Fibroblast of villous mesenchyme (primary cell): ENCODE measurements around the gene PRDM12. TPM values are rescaled to one million over a fixed set of nuclear protein-coding genes. Genes with fewer than 3 reads are reported as not detected.

Source experiments
- DNase-seq: peaks from one replicate; pipeline ENCODE4 v3.0.0-alpha.2; 2010; ENCODE audit warnings: low read depth
- H3K4me3 ChIP-seq: 2 replicates; pipeline ENCODE4 v1.5.1; 2011; ENCODE audit warnings: low read depth, mild to moderate bottlenecking, low read length
- total RNA-seq: library from RNA; depleted of rRNA; stranded (reverse); fragments of >200 nt; gene quantifications from 2 replicates; pipeline ENCODE4 v1.2.3, GENCODE V29; 2012
- TF ChIP-seq, protein P1 (sequence below): IDR thresholded peaks from 2 replicates; pipeline ENCODE4 v1.5.1; 2012; ENCODE audit warnings: low read depth, mild to moderate bottlenecking, low read length; ENCODE audit not compliant: insufficient read depth

PRDM12 gene
- total RNA-seq, 1 donor = not detected

DNA sequence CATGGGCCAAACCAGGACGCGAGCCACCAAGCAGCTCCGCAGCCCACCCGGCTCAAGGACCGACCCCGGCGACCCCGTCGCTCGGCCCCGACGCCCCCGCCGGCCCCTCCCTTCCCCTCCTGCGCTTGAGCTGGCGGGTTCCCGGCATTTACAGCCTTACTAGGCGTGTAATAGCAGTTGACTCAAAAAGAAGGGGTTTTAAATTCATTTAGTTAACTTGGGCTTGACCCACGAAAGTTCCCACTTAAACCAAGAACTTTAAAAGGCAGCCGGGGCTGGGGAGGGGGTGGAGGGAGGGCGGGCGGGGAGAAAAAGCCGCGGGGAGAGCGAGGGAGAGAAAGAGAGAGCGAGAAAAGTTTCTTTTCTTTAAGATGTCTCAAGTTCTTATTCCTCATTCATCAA lies 636 bp downstream of the PRDM12 start:
- DNase-seq = no peak
- TF ChIP-seq, protein P1, sequence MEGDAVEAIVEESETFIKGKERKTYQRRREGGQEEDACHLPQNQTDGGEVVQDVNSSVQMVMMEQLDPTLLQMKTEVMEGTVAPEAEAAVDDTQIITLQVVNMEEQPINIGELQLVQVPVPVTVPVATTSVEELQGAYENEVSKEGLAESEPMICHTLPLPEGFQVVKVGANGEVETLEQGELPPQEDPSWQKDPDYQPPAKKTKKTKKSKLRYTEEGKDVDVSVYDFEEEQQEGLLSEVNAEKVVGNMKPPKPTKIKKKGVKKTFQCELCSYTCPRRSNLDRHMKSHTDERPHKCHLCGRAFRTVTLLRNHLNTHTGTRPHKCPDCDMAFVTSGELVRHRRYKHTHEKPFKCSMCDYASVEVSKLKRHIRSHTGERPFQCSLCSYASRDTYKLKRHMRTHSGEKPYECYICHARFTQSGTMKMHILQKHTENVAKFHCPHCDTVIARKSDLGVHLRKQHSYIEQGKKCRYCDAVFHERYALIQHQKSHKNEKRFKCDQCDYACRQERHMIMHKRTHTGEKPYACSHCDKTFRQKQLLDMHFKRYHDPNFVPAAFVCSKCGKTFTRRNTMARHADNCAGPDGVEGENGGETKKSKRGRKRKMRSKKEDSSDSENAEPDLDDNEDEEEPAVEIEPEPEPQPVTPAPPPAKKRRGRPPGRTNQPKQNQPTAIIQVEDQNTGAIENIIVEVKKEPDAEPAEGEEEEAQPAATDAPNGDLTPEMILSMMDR = no peak

DNA sequence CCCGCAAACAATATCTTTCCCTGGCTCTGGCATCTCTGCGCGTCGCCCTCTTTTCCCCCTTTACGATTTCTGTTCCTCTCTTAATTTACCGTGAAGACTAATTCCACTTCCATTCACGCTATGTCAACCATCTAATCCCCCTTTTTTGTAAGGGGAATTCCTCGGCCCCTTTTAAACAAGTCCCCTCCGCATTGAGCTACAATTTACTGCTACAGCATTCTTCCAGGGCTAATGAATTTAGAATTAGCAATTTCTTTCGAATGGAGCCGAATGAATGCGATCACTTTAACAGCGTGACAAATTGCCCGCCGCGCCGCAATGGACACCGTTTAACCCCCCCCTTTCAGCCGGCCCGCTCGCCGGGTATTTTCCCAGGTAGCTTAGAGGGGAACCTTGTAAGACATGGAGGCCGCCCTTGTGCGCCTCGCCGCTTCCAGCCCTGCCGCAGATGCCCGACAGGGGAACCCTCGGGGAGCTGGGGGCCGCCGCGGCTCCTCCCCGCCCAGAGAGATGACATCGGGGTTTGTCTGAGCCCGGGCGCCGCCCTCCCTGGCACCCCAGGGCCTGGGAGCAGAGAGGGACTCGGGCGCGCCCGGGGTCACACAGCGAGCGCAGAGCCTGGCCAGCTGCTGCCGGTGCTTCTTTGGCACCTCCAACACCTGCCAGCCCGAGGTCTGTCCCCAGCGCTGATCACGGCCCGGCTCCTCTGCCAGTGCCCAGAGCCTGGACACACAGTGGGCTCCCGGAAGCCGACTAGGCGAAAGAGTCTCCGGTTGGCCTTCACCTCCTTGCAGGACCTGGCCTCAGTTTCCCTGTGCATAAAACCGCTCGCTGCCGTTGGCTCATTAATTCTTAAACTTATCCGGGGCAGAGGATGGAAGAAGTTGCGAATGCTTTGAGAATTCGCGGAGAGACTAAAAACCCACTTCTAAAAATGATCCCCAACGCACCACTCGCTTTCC lies 1.3 kb downstream of the PRDM12 start:
- DNase-seq = no peak
- H3K4me3 ChIP-seq = no peak overlapping the region
- TF ChIP-seq, protein P1 = no peak

More for the DNA sequence above, 636 bp downstream of the PRDM12 start:
- no peak overlapping the region for H3K4me3 ChIP-seq

DNA sequence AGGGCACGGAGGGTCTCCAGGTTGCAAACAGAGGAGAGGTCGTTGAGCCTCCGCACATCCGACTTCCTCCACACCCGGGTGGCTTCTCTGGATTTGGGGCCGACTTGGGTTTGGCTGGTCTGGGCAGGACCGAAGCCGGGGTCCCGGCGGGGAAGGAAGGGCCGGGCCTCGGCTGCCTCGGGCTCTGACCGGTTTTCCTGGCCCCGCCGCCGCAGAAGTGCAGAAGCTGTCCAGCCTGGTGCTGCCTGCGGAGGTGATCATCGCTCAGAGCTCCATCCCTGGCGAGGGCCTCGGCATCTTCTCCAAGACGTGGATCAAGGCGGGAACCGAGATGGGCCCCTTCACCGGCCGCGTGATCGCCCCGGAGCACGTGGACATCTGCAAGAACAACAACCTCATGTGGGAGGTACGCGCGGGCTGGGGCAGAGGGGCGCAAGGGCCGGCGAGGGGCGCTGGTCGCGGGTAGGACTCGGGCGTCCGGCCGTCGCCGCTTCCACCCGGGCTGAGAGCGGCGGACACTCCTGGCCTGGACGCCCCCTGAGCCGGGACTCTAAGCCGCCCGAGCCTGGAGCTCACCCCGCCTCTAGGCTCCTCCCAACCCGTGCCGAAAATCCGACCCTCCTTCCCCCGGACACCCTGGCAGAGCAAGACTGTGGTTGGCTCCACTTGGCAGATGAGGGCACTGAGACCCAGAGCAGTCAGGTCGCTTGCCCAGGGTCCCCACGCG lies 2.2 kb downstream of the PRDM12 start:
- H3K4me3 ChIP-seq = no peak overlapping the region
- TF ChIP-seq, protein P1 = no peak
- DNase-seq = no peak

DNA sequence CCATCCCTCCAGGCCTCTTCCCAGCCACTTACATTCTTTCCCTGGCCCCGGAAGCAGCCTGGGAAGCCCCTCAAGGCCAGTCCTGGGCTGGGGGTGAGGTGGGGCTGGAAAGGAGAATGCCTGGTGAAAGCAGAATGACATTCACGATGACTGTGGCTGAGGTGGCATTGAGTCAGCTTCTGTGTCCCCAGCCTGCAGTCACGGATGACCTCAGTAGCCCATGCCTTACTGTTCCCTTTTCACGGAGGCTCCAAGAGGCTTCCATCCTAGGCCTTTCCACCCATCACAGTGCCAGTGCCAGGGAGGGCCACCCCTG lies 2.7 kb downstream of the PRDM12 start:
- no peak for DNase-seq
- H3K4me3 ChIP-seq = no peak overlapping the region
- TF ChIP-seq, protein P1 = no peak

DNA sequence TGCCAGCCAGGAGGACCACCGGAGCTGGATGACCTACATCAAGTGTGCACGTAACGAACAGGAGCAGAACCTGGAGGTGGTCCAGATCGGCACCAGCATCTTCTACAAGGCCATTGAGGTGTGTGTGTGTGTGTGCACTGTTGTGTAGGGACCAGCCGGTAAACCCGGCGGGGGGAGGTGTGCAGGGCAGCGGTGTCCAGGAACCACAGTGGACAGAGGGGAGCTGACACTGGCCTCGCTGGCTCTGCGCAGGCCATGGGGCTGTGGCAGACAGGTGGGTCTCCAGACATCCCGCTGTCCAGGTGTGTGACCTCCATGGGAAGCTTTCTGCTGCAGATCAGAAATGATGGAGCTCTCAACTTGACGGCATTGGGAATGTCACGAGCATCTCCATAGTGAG lies 3.8 kb downstream of the PRDM12 start:
- H3K4me3 ChIP-seq = no peak overlapping the region
- TF ChIP-seq, protein P1 = no peak
- no peak for DNase-seq

DNA sequence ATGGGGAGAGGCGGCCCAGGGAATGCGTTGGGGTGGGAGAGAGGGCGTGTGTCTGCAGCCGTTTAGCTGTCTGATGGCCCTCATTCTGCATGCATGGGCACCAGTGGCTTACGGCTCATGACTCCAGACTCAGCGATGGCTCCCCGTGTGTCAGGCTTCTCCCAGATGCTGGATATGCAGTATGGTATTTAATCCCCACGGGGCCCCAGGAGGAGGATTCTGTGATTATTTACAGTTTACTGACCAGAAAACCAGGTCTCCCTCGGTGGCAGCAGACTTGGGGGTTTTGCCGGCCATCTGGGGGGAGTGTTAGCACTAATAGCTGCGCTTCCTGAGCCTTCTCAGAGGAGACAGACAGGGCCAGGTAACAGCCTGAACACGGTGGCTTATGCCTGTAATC lies 4.3 kb downstream of the PRDM12 start:
- TF ChIP-seq, protein P1 = no peak
- no peak overlapping the region for H3K4me3 ChIP-seq
- no peak for DNase-seq
